NK-92 (cell line): Measurements from ENCODE around the gene SIPA1L3.

Experiments used
- DNase-seq: peaks from one replicate; lab custom pipeline; 2025; ENCODE audit not compliant: unreplicated experiment; lab: John Stamatoyannopoulos, UW

Gene SIPA1L3

GRCh38 chr19:38180071-38180470 lies 273.1 kb downstream of the SIPA1L3 start:
- DNase-seq, result no peak

GRCh38 chr19:38182536-38183210 lies 275.7 kb downstream of the SIPA1L3 start:
- no peak for DNase-seq

GRCh38 chr19:38183251-38183897 lies 276.4 kb downstream of the SIPA1L3 start:
- DNase-seq, result no peak

DNA sequence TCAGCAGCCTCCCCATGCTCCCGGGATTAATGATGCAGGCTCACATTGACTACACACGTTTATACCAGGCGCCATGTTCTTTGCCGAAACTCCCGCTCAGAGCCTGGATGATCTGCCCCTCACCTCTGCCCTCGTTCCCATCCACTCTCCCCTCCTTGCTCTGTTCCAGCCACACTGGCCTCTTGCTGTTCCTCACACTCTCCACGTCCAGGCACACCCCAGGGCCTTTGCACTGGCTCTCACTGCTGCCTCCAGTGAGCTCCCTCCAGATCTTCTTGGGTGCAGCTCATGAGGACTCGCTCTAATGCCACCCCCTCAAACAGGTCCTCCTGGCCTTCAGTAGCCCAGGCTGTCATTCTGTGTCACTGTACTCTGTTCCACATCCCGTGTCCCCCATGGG lies 277.8 kb downstream of the SIPA1L3 start:
- DNase-seq, result no peak

DNA sequence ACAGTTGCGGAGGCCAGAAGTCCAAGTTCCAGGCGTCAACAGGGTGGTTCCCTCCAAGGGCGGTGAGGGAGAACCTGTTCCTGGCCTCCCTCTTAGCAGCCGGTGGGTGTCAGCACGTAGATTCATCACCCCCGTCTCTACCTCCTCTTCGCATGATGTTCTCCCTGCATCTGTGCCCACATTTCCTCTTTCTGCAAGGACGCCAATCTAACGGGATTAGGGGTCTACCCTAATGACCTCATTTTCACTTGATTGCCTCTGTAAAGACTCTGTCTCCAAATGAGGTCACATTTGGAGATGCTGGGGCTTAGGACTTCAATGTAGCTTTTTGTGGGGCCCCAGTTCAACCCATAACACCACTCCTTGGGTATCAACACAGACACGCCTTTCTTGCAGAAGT lies 278.6 kb downstream of the SIPA1L3 start:
- no peak for DNase-seq

- no peak for DNase-seq
Measured at GRCh38 chr19:38190061-38190460, 283.1 kb downstream of the SIPA1L3 start.

GRCh38 chr19:38190793-38191192 lies 283.8 kb downstream of the SIPA1L3 start:
- DNase-seq, result no peak

GRCh38 chr19:38191747-38192146 lies 284.7 kb downstream of the SIPA1L3 start:
- DNase-seq, result no peak

DNA sequence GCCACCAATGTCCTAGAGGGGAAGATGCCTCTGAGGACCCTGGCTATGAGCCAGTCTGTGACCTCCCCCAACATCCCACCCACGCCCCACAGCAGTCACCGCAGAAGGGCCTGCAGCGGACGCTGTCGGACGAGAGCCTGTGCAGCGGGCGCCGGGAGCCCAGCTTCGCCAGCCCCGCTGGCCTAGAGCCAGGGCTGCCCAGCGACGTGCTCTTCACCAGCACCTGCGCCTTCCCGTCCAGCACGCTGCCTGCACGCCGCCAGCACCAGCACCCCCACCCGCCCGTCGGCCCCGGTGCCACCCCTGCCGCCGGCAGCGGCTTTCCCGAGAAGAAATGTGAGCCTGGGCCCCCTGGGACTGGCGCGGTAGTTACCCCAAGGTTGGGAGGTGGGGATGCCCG lies 286.4 kb downstream of the SIPA1L3 start:
- no peak for DNase-seq

DNA sequence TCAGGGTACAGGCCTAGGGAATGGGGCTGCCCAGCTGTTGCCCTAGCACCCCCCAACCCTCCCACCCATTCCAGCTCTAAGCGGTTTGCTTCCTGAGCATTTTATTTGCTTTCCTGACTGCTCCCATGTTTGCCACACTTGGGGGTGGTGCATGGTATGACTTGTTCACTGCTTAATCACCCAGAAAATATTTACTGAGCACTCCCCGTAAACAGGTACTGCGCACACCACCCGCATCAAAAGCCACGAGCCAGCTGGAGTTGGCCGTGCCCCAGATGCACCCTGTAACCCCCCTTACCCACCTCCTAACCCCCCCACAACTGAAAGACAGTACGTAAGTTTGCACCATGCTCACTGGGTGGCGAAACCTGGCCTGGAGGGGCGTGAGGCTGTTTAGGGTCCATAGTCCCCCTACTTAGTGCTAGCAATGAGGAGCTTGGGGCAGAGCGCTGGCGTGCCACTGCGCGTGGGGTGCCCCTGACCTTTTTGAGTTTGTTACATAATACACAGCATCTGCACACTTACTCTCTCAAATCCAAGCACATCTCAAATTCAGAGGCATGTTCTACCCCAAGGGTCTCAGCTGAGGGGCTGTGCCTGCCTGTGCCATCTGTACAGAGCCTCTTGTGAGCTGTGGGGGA lies 287.2 kb downstream of the SIPA1L3 start:
- no peak for DNase-seq

DNA sequence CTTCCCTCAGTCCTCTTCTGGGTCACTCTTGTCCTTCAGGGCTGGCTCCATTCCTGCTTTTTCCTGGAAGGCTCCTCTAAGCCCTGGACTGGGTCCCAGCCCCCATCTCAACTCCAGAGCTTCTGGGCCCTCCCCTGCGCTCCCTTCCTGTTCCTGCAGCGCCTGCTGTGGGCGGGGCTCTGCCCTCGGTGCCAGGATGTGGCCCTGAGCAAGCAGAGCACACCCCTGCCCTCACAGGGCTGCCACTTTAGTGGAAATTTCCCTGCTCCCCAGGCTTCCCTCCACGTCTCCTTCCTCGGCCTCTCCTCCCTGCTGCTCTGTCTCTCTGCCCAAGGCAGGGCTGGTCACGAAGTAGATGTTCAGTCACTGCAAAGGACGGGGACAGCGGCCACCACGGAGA lies 288.2 kb downstream of the SIPA1L3 start:
- DNase-seq, result no peak

- no peak for DNase-seq
Measured at GRCh38 chr19:38196245-38196837, 289.3 kb downstream of the SIPA1L3 start.

GRCh38 chr19:38196948-38197656 lies 290.1 kb downstream of the SIPA1L3 start:
- no peak for DNase-seq

DNA sequence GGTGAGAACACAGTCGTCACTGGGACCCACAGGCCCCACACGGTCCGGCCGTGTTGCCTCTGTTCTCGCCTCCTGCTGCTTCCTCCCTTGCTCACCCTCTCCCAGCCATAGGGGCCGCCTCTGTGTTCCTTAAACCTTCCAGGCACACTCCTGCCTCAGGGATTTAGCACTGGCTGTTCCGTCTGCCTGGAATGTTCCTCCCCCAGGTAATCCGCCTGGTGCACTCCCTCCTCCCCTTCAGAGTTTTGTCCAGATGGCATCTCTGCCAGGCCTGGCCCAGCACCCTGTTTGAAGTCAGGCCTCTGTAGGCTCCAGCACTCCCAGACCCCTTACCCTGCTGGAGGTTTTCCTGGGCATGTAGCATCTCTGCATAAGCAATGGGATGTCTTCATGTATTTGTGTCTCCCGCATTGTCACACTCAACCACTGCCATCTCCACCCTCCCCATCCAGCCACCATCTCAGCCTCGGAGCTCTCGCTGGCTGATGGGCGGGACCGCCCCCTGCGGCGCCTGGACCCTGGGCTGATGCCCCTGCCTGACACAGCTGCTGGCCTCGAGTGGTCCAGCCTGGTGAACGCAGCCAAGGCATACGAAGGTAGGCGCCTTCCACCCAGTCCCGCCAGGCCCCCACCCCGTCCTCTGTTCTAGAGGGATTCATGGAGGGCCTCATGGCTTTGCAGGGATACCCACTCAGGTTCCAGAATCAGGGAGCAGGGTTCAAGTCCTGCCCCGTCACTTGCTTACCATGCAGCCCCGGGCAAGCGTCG lies 291.1 kb downstream of the SIPA1L3 start:
- no peak for DNase-seq

GRCh38 chr19:38199340-38199739 lies 292.3 kb downstream of the SIPA1L3 start:
- no peak for DNase-seq

- DNase-seq, result no peak
Measured at GRCh38 chr19:38201731-38202130, 294.7 kb downstream of the SIPA1L3 start.

DNA sequence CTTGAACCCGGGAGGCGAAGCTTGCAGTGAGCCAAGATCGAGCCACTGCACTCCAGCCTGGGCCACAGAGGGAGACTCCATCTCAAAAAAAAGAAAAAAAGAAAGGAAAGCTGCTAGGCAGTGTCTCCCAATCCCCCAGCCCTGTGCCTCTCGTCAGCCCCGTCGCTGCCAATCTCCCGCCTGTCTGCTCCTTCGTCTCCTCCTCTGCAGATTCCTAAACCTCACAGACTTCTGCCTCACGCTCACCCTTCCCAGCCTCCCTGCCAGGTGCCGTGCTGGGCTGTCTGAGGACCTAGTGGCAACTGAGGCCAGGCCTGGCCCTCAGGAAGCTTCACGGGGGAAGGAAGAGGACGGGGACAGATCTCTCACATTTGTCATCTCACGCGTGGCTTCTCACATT lies 295.5 kb downstream of the SIPA1L3 start:
- no peak for DNase-seq

GRCh38 chr19:38203197-38203596 lies 296.2 kb downstream of the SIPA1L3 start:
- DNase-seq, result no peak

DNA sequence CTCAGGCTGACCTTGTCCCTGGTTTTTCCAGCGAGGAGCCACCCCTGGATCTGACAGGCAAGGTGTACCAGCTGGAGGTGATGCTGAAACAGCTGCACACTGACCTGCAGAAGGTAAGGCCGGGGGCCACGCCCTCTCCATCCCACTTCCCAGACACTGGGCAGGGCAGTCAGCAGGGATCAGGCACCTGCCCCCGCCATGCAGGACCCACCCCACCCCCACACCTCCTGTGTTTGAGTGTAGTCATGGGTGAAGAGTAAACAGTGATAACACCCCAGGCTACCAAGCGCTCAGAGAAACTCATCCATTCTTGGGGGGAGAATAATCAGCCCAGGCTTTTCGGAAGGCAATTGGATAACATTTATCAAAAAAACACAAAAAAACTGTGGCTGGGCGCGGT lies 297.1 kb downstream of the SIPA1L3 start:
- DNase-seq, result no peak

- DNase-seq, result no peak
Measured at GRCh38 chr19:38204728-38205127, 297.7 kb downstream of the SIPA1L3 start.
